Sigmoid colon (tissue), 4 donors: ENCODE measurements around the gene PLEKHN1.

Experiments
- CTCF ChIP-seq, 4 experiments: fragments of 450-650 bp in 3 of 4; fragments of 200-600 bp in 1 of 4; IDR thresholded peaks; one replicate each; pipeline ENCODE4 v1.5.1; 2016 to 2019; ENCODE audit warnings: antibody characterized with exemption in 4 of 4, mild to moderate bottlenecking in 3 of 4, moderate library complexity in 2 of 4
- EP300 ChIP-seq, 4 donors: sonication (generic); formaldehyde crosslinking; IDR thresholded peaks; one replicate each; pipeline ENCODE4 v1.6.1; 2017; ENCODE audit warnings: antibody characterized with exemption in 4 of 4
- POLR2A ChIP-seq, 2 donors: fragments of 450-650 bp; IDR thresholded peaks; one replicate each; pipeline ENCODE4 v1.6.1; 2016; ENCODE audit warnings: antibody characterized with exemption in 2 of 2, mild to moderate bottlenecking in 2 of 2, moderate library complexity in 2 of 2
- POLR2AphosphoS5 ChIP-seq, 4 donors: sonication (generic); formaldehyde crosslinking; IDR thresholded peaks; one replicate each; pipeline ENCODE4 v1.6.1; 2017; ENCODE audit warnings: antibody characterized with exemption in 4 of 4

GRCh38 chr1:997993-998744, 31.9 kb downstream of the PLEKHN1 start:
- no peak for TF ChIP-seq POLR2A (IDR thresholded peaks at IDR 0.05)
- TF ChIP-seq CTCF (IDR thresholded peaks at IDR 0.05), result no peak
- TF ChIP-seq EP300 (IDR thresholded peaks at IDR 0.05), result no peak
- TF ChIP-seq POLR2AphosphoS5 (IDR thresholded peaks at IDR 0.05), result no peak
